ENCODE results near the gene TCF12.
"Not testable (repeated sequence)": the region's sequence is repeated elsewhere in the genome, so short reads cannot be mapped to it uniquely, and the experiment has no call there.

TCF12 gene

DNA sequence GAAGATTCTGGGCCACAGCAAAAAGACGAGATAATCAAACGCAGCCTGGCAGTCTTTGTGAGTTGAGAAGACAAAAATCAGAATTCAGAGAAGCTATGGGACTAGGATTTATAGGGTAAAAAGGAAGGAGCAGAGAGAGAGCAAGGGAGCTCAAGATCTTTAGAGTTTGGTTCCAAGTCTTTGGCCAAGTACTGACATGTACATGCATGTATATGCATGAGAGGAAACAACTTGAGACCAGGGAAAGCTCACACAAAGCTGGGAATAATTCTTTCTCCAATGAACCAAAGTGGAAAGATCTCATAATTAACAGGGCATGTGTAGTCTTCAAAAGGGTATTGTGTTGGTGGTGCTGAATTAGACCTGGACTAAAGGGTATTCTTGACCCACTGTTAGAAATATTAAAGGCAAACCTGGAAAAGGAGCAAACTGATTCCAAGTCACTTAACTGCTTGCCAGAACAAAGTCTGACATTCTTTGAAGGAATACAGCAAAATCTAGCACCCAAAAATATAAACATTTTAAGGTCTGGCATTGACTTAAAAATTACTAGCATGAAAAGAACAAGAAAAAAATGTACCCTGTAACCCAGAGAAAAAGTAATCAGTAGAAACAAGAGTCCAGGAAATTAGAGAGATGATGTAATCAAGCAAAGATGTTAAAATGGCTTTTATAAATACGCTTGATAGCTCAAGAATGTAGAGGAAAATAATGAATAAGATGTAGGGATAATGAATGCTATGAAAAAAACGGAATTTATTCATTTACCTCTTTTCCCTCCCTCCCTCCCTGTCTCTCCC, 231.8 kb downstream of the TCF12 start:
- H3K4me3 ChIP-seq (ENCODE audit: low read depth, low read length) = no peak overlapping the region
- H3K9me3 ChIP-seq = no peaks in the 10 kb centered on the region
- H3K27me3 ChIP-seq = no peaks in the 10 kb centered on the region
- peaks cover 7% of the 10 kb centered on the region for H3K4me1 ChIP-seq
- no peak for DNase-seq
- TF ChIP-seq, protein P1, sequence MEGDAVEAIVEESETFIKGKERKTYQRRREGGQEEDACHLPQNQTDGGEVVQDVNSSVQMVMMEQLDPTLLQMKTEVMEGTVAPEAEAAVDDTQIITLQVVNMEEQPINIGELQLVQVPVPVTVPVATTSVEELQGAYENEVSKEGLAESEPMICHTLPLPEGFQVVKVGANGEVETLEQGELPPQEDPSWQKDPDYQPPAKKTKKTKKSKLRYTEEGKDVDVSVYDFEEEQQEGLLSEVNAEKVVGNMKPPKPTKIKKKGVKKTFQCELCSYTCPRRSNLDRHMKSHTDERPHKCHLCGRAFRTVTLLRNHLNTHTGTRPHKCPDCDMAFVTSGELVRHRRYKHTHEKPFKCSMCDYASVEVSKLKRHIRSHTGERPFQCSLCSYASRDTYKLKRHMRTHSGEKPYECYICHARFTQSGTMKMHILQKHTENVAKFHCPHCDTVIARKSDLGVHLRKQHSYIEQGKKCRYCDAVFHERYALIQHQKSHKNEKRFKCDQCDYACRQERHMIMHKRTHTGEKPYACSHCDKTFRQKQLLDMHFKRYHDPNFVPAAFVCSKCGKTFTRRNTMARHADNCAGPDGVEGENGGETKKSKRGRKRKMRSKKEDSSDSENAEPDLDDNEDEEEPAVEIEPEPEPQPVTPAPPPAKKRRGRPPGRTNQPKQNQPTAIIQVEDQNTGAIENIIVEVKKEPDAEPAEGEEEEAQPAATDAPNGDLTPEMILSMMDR (IDR thresholded peaks at IDR 0.05; ENCODE audit: low read depth, low read length) = no peak
- no peaks in the 10 kb centered on the region for H3K36me3 ChIP-seq

DNA sequence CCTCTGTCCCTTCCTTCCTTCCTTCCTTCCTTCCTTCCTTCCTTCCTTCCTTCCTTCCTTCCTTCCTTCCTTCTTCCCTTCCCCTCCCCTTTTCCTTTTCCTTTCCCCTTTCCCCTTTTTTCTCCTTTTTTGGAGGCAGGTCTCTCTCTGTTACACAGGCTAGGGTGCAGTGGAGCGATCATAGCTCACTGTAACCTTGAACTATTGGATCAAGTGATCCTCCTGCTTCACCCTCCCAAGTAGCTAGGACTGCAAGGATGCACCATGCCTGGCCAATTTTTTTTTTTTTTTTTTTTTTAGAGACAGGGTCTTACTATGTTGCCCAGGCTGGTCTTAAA, 232.4 kb downstream of the TCF12 start:
- not testable (repeated sequence) for H3K9me3 ChIP-seq; DNase-seq; H3K36me3 ChIP-seq; H3K4me1 ChIP-seq; H3K4me3 ChIP-seq (ENCODE audit: low read depth, low read length); H3K27me3 ChIP-seq

DNA sequence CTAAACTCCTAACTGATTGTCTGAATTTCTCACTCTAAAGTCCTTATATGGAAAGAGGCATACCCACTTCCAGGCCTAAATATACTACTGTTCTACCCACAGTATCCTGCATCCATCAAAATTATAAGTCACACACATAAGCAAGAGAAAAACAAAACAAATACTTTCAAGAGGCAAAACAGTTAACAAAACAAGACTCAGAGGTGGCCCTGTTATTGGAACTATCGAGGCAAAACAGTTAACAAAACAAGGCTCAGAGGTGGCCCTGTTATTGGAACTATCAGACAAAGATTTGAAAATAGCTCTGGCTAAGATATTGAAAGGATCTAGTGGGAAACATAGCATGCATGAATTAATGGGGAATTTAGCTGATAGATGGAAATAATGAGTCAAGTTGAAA, 233.7 kb downstream of the TCF12 start:
- Histone ChIP-seq H3K4me3 (ENCODE audit: low read depth, low read length) (no peak overlapping the region), H3K27me3 (no peaks in the 10 kb centered on the region), H3K9me3 (no peaks in the 10 kb centered on the region), H3K4me1 (peaks cover 6% of the 10 kb centered on the region; the same call in 1 of the 2 replicates), H3K36me3 (no peaks in the 10 kb centered on the region)
- DNase-seq = no peak
- TF ChIP-seq, protein P1 (IDR thresholded peaks at IDR 0.05; ENCODE audit: low read depth, low read length) = no peak

DNA sequence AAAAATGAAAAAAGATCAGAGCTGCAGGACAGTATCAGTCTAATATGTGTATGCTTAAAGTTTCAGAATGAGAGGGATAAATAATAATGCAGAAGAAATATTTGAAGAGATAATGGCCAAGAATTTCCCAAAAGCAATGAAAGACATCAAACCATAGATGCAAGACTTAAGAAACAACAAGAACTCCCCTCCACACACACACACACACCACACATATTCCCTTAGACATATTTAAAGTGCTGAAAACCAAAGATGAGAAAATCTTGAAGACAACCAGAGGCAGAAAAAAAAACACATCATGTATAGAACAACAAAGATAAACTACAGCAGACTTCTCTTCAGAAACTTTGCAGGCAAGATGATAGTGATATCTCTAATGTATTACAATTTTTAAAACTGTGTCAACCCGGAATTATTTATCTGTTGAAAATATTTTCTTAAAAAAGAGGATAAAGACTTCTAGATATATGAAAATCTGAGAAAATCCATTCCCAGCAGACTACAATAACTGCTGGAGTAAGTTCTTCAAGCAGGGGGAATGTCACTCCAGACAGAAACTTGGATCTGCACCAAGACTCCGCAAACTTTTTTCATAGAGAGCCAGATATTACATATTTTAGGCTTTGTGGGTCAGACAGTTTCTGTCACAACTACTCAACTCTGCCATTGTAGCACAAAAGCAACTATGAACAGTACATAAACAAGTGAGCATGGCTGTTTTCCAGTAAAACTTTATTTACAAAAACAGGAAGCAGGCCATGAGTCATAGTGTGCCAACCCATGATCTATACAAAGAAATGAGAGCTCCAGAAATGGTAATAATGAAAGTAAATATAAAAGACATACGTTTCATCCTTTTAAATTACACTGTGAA, 234.5 kb downstream of the TCF12 start:
- H3K36me3 ChIP-seq = no peaks in the 10 kb centered on the region
- H3K4me3 ChIP-seq (ENCODE audit: low read depth, low read length) = no peak overlapping the region
- H3K4me1 ChIP-seq = peaks cover 6% of the 10 kb centered on the region; the same call in 1 of the 2 replicates
- DNase-seq = no peak
- TF ChIP-seq, protein P1 (IDR thresholded peaks at IDR 0.05; ENCODE audit: low read depth, low read length) = no peak
- no peaks in the 10 kb centered on the region for H3K9me3 ChIP-seq
- no peaks in the 10 kb centered on the region for H3K27me3 ChIP-seq

DNA sequence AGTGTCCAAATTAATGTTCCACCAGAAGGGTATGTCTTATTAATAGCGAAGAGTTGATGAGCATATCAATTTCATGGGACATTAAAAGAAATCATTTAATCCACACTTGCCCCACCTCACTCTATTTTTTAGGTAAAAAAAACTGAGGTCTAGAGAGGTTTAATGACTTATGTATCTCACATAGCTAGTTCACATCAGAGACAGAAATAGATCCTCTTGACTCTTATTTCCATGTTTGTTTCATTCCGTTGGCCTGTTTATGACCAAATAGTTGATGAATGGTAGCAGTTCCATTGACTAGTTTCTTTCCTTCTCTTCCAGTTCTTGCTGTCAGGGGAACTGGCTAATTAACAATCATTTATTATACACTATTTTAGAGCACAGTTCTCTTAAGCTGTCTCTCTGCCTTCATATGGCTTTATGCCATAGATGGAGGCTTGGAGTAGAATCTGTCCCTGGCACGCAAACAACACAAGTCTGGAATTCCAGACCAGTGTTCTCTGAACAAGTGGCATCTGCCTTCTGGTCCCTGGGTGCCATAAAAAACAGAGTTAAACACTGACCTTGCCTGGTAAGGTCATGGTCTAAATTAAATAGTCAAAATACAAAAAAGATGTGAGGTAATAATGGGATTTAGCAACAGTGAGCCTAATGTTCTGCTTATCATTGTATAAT, 237.9 kb downstream of the TCF12 start:
- DNase-seq = peak; percentile 45
- H3K4me3 ChIP-seq (ENCODE audit: low read depth, low read length) = no peak overlapping the region
- no peaks in the 10 kb centered on the region for H3K36me3 ChIP-seq
- TF ChIP-seq, protein P1 (IDR thresholded peaks at IDR 0.05; ENCODE audit: low read depth, low read length) = no peak
- H3K27me3 ChIP-seq = no peaks in the 10 kb centered on the region
- peaks cover 10% of the 10 kb centered on the region for H3K4me1 ChIP-seq
- H3K9me3 ChIP-seq = no peaks in the 10 kb centered on the region

DNA sequence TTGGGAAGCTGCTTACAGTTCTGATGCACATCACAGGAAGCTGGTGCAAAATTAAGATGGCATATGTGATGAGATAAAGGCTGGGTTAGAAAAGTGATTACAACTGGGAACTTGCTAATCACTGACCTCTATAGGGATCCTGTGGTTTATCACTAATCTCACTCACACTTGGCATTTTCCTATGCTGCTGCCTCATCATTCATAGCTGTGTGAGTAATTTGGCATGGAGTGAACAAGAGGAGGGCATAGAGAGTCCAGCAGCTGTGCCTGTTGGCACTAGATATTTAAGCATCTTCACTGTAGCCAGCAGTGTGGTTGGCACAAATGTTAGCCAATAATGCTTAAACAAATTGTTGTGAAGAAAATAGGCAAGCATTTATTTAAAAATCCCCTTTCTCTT, 240.1 kb downstream of the TCF12 start:
- DNase-seq = no peak
- Histone ChIP-seq H3K9me3 (no peaks in the 10 kb centered on the region), H3K4me1 (peaks cover 10% of the 10 kb centered on the region), H3K4me3 (ENCODE audit: low read depth, low read length) (no peak overlapping the region), H3K36me3 (no peaks in the 10 kb centered on the region), H3K27me3 (no peaks in the 10 kb centered on the region)
- TF ChIP-seq, protein P1 (IDR thresholded peaks at IDR 0.05; ENCODE audit: low read depth, low read length) = no peak
